Calu3 (cell line): ENCODE data around the gene CARM1. TPM values are rescaled to one million over a fixed set of nuclear protein-coding genes. Genes with fewer than 3 reads are reported as not detected.

Source experiments
- BruUV-seq: library from RNA; stranded (reverse); fragments of 400-500 nt; replicated peaks from 2 replicates; lab custom pipeline; 2021; lab: Mats Ljungman, UMichigan
- CTCF ChIA-PET: fragments of 300-600 bp; sonication (Branson Sonifier 250); formaldehyde crosslinking; loops from one replicate; lab custom pipeline; 2022; ENCODE audit warnings: antibody characterized with exemption; lab: Charles Lee
- DNase-seq: peaks from one replicate; pipeline ENCODE4 v3.0.0; 2022
- H3K27ac Mint-ChIP-seq: one replicate; pipeline ENCODE4 v1.8.0; 2022; ENCODE audit warnings: mixed read lengths; ENCODE audit not compliant: unreplicated experiment
- H3K27me3 Mint-ChIP-seq: one replicate; pipeline ENCODE4 v1.8.0; 2022; ENCODE audit warnings: mixed read lengths; ENCODE audit not compliant: unreplicated experiment
- H3K36me3 Mint-ChIP-seq: one replicate; pipeline ENCODE4 v1.8.0; 2022; ENCODE audit warnings: mild to moderate bottlenecking, moderate library complexity, mixed read lengths; ENCODE audit not compliant: insufficient read depth, unreplicated experiment
- H3K4me1 Mint-ChIP-seq: one replicate; pipeline ENCODE4 v1.8.0; 2022; ENCODE audit warnings: mild to moderate bottlenecking, low read depth, mixed read lengths; ENCODE audit not compliant: unreplicated experiment
- H3K4me3 Mint-ChIP-seq: one replicate; pipeline ENCODE4 v1.8.0; 2022; ENCODE audit warnings: mild to moderate bottlenecking, low read depth, moderate library complexity, mixed read lengths; ENCODE audit not compliant: unreplicated experiment
- H3K9me3 Mint-ChIP-seq: one replicate; pipeline ENCODE4 v1.8.0; 2022; ENCODE audit warnings: low read depth, mixed read lengths; ENCODE audit not compliant: unreplicated experiment
- intact Hi-C: fragments of 100-400 bp; cut with micrococcal nuclease; formaldehyde crosslinking; loops from one replicate; pipeline ENCODE4 v1.10.0; 2022; ENCODE audit not compliant: unreplicated experiment
- total RNA-seq: library from RNA; stranded (reverse); gene quantifications from 2 replicates; pipeline ENCODE4 v1.2.3, GENCODE V29; 2022
- TF ChIP-seq, protein P1 (sequence below): fragments of 200-600 bp; IDR thresholded peaks from one replicate; pipeline ENCODE4 v1.8.0; 2022; ENCODE audit warnings: antibody characterized with exemption; ENCODE audit not compliant: unreplicated experiment

Gene CARM1
- total RNA-seq, 1 experiment from 2014 or later, result 32.8 TPM

DNA sequence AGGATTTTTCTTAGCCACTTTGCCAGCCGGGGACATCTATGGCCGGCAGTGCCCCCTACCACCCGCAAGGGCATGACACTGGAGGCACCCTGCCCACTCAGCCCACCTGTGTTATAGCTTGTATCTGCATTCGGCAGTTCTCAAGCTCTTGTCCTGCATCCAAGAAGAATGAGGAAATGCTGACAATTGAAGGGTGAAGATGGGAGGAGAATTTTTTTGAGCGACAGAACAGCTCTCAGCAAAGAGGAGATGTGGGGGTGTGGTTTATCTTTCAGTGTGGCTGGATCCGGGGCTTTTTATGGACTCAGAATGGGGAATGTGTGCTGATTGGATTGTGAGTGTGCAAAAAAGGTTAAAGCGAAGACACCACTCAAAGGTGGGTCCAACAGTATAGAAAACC is 28.6 kb upstream of the CARM1 start:
- BruUV-seq, result no TSS peak
- Mint-ChIP-seq H3K27ac (no peak overlapping the region), H3K36me3 (no peaks in the 10 kb centered on the region), H3K27me3 (no peaks in the 10 kb centered on the region), H3K4me1 (no peaks in the 10 kb centered on the region), H3K9me3 (peaks cover 2% of the 10 kb centered on the region), H3K4me3 (no peak overlapping the region)
- no peak for DNase-seq
- intact Hi-C loops, result no loop called here
- TF ChIP-seq, protein P1, sequence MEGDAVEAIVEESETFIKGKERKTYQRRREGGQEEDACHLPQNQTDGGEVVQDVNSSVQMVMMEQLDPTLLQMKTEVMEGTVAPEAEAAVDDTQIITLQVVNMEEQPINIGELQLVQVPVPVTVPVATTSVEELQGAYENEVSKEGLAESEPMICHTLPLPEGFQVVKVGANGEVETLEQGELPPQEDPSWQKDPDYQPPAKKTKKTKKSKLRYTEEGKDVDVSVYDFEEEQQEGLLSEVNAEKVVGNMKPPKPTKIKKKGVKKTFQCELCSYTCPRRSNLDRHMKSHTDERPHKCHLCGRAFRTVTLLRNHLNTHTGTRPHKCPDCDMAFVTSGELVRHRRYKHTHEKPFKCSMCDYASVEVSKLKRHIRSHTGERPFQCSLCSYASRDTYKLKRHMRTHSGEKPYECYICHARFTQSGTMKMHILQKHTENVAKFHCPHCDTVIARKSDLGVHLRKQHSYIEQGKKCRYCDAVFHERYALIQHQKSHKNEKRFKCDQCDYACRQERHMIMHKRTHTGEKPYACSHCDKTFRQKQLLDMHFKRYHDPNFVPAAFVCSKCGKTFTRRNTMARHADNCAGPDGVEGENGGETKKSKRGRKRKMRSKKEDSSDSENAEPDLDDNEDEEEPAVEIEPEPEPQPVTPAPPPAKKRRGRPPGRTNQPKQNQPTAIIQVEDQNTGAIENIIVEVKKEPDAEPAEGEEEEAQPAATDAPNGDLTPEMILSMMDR, result no peak
- CTCF ChIA-PET, result interaction anchor here (0.6 kb wide), 2 partner anchors 15 to 69 kb away, joined by 4 read pairs; no protein-coding TSS in a partner anchor

- H3K27me3 Mint-ChIP-seq, result peaks cover 9% of the 10 kb centered on the region
- no TSS peak for BruUV-seq
- TF ChIP-seq, protein P1, result no peak
- H3K36me3 Mint-ChIP-seq, result no peaks in the 10 kb centered on the region
- H3K9me3 Mint-ChIP-seq, result no peaks in the 10 kb centered on the region
- no peak overlapping the region for H3K4me3 Mint-ChIP-seq
- CTCF ChIA-PET, result interaction anchor here (1.4 kb wide), 1 partner anchor 11 kb away, joined by 5 read pairs; the partner anchor contains the start of gene TMED1
- DNase-seq, result no peak
- H3K4me1 Mint-ChIP-seq, result no peaks in the 10 kb centered on the region
- H3K27ac Mint-ChIP-seq, result no peak overlapping the region
- intact Hi-C loops, result no loop called here
These were observed 24.7 kb upstream of the CARM1 start for GRCh38 chr19:10846500-10847202.

DNA sequence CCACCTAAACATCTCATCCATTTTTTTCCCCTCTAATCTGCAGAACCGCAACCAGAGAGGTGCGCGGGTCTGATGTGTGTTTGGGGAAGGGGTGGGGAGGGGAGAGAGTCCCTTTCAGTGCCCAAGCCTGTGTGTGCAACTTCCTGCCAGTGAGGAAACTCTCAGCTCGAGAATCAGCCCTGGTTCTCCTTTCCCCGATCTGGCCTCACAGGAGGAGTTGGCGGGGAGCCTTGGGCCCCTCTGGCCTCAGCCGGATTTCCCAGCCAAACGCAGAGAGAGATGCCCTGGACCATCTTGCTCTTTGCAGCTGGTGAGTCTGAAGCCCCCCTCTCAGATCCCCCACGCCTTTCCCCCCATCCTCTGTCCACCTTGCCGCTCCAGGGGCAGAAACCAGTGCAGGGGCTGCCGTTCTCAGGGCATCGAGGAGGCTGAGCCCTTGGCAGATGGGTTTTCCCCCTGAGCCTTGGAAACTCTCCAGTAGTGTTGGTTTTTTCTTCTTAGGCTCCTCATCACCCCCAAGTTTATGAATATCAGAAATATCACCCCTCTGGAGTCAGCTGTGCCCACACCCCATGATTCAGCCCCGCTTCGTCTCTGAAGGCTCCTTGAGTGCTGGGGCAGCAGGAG is 23.0 kb upstream of the CARM1 start, which contains the start of gene C19orf38:
Gene C19orf38, plus strand, starts transcription at position 186 of the 627 bp plus-strand sequence. Its CDS starts 94 bp downstream, at position 280.
- BruUV-seq, result no TSS peak
- TF ChIP-seq, protein P1, result no peak
- Mint-ChIP-seq H3K27ac (no peak within 1 kb of the TSS), H3K4me3 (no peak within 1 kb of the TSS), H3K27me3 (peaks cover 9% of the 10 kb centered on the region), H3K4me1 (no peaks in the 10 kb centered on the region), H3K9me3 (no peaks in the 10 kb centered on the region), H3K36me3 (no peaks in the 10 kb centered on the region)
- no peak for DNase-seq
- intact Hi-C loops, result no loop called here
- CTCF ChIA-PET, result no interaction called here

GRCh38 chr19:10850631-10851030 is 20.7 kb upstream of the CARM1 start:
- no TSS peak for BruUV-seq
- no peak overlapping the region for H3K4me3 Mint-ChIP-seq
- intact Hi-C loops, result no loop called here
- no peaks in the 10 kb centered on the region for H3K4me1 Mint-ChIP-seq
- peaks cover 9% of the 10 kb centered on the region for H3K27me3 Mint-ChIP-seq
- DNase-seq, result no peak
- H3K27ac Mint-ChIP-seq, result no peak overlapping the region
- CTCF ChIA-PET, result no interaction called here
- H3K9me3 Mint-ChIP-seq, result no peaks in the 10 kb centered on the region
- TF ChIP-seq, protein P1, result no peak
- no peaks in the 10 kb centered on the region for H3K36me3 Mint-ChIP-seq
